Vagina (tissue), 2 donors: ENCODE data around the gene INSR.

ENCODE experiments used
- CTCF ChIP-seq, 3 experiments: fragments of 450-650 bp in 2 of 3; fragments of 200-600 bp in 1 of 3; sonication (generic) in 1 of 3; IDR thresholded peaks; one replicate each; pipeline ENCODE4 v1.5.1; 2017 to 2019; ENCODE audit warnings: antibody characterized with exemption in 3 of 3, mild to moderate bottlenecking in 2 of 3, moderate library complexity in 2 of 3
- POLR2A ChIP-seq, 2 donors: fragments of 450-650 bp; IDR thresholded peaks; one replicate each; pipeline ENCODE4 v1.6.1; 2017; ENCODE audit warnings: antibody characterized with exemption in 2 of 2, mild to moderate bottlenecking in 2 of 2, moderate library complexity in 2 of 2
- POLR2AphosphoS5 ChIP-seq, 2 donors: sonication (generic); formaldehyde crosslinking; IDR thresholded peaks; one replicate each; pipeline ENCODE4 v1.9.0; 2017; ENCODE audit warnings: antibody characterized with exemption in 2 of 2, mild to moderate bottlenecking in 2 of 2, low read depth in 1 of 2; ENCODE audit not compliant: insufficient read depth in 1 of 2

- TF ChIP-seq POLR2A (IDR thresholded peaks at IDR 0.05) = no peak
- TF ChIP-seq CTCF (IDR thresholded peaks at IDR 0.05) = no peak
- no peak for TF ChIP-seq POLR2AphosphoS5 (IDR thresholded peaks at IDR 0.05; ENCODE audit: insufficient read depth in 1 of 2, low read depth in 1 of 2)
Measured at GRCh38 chr19:7104747-7105447, 189.3 kb downstream of the INSR start.
